Measurements from ENCODE around the gene LRP1B. TPM values are rescaled to one million over a fixed set of nuclear protein-coding genes. Genes with fewer than 3 reads are reported as not detected.

The LRP1B gene
- total RNA-seq, 1 donor from 2014 or later, result 1.7 TPM

GRCh38 chr2:140472676-140473075, 1658.1 kb downstream of the LRP1B start:
- peaks cover 3% of the 10 kb centered on the region for H3K4me1 Mint-ChIP-seq
- H3K27ac Mint-ChIP-seq, result no peak overlapping the region

GRCh38 chr2:140465301-140465700, 1665.5 kb downstream of the LRP1B start:
- no peak for TF ChIP-seq CTCF (IDR thresholded peaks at IDR 0.05; ENCODE audit: unreplicated experiment)
- H3K27me3 Mint-ChIP-seq (ENCODE audit: low read depth), result no peaks in the 10 kb centered on the region

More at GRCh38 chr2:140472676-140473075, 1658.1 kb downstream of the LRP1B start:
- no peak for TF ChIP-seq CTCF (IDR thresholded peaks at IDR 0.05; ENCODE audit: unreplicated experiment)
- DNase-seq (ENCODE audit: low spot score in 2 of 2, unreplicated experiment in 2 of 2), result no peak
- Mint-ChIP-seq H3K36me3 (no peaks in the 10 kb centered on the region), H3K27me3 (ENCODE audit: low read depth) (no peaks in the 10 kb centered on the region), H3K9me3 (no peaks in the 10 kb centered on the region), H3K4me3 (no peak overlapping the region)

GRCh38 chr2:140462990-140463389, 1667.8 kb downstream of the LRP1B start:
- Mint-ChIP-seq H3K27ac (no peak overlapping the region), H3K4me1 (peaks cover 15% of the 10 kb centered on the region), H3K36me3 (no peaks in the 10 kb centered on the region), H3K27me3 (ENCODE audit: low read depth) (no peaks in the 10 kb centered on the region), H3K4me3 (no peak overlapping the region), H3K9me3 (no peaks in the 10 kb centered on the region)
- TF ChIP-seq CTCF (IDR thresholded peaks at IDR 0.05; ENCODE audit: unreplicated experiment), result no peak
- no peak for DNase-seq (ENCODE audit: low spot score in 2 of 2, unreplicated experiment in 2 of 2)

More at GRCh38 chr2:140465301-140465700, 1665.5 kb downstream of the LRP1B start:
- no peak overlapping the region for H3K27ac Mint-ChIP-seq
- peaks cover 11% of the 10 kb centered on the region for H3K4me1 Mint-ChIP-seq
- no peak overlapping the region for H3K4me3 Mint-ChIP-seq
- H3K9me3 Mint-ChIP-seq, result no peaks in the 10 kb centered on the region
- no peaks in the 10 kb centered on the region for H3K36me3 Mint-ChIP-seq
- DNase-seq (ENCODE audit: low spot score in 2 of 2, unreplicated experiment in 2 of 2), result no peak

GRCh38 chr2:140457483-140457882, 1673.3 kb downstream of the LRP1B start:
- Mint-ChIP-seq H3K36me3 (no peaks in the 10 kb centered on the region), H3K9me3 (no peaks in the 10 kb centered on the region), H3K27me3 (ENCODE audit: low read depth) (no peaks in the 10 kb centered on the region), H3K4me1 (peaks cover 25% of the 10 kb centered on the region), H3K4me3 (no peak overlapping the region), H3K27ac (peak overlapping the region; percentile 9)
- no peak for TF ChIP-seq CTCF (IDR thresholded peaks at IDR 0.05; ENCODE audit: unreplicated experiment)
- DNase-seq (ENCODE audit: low spot score in 2 of 2, unreplicated experiment in 2 of 2), result no peak

- Mint-ChIP-seq H3K27me3 (ENCODE audit: low read depth) (no peaks in the 10 kb centered on the region), H3K4me3 (no peak overlapping the region), H3K27ac (no peak overlapping the region), H3K4me1 (peaks cover 20% of the 10 kb centered on the region), H3K9me3 (no peaks in the 10 kb centered on the region), H3K36me3 (no peaks in the 10 kb centered on the region)
- no peak for TF ChIP-seq CTCF (IDR thresholded peaks at IDR 0.05; ENCODE audit: unreplicated experiment)
- no peak for DNase-seq (ENCODE audit: low spot score in 2 of 2, unreplicated experiment in 2 of 2)
Measured at GRCh38 chr2:140455315-140455714, 1675.5 kb downstream of the LRP1B start.

- peaks cover 18% of the 10 kb centered on the region for H3K4me1 Mint-ChIP-seq
- no peak overlapping the region for H3K4me3 Mint-ChIP-seq
- H3K9me3 Mint-ChIP-seq, result no peaks in the 10 kb centered on the region
- H3K36me3 Mint-ChIP-seq, result no peaks in the 10 kb centered on the region
- H3K27ac Mint-ChIP-seq, result no peak overlapping the region
- no peak for DNase-seq (ENCODE audit: low spot score in 2 of 2, unreplicated experiment in 2 of 2)
- no peak for TF ChIP-seq CTCF (IDR thresholded peaks at IDR 0.05; ENCODE audit: unreplicated experiment)
- H3K27me3 Mint-ChIP-seq (ENCODE audit: low read depth), result no peaks in the 10 kb centered on the region
Measured at GRCh38 chr2:140454717-140455116, 1676.1 kb downstream of the LRP1B start.
